HEK293 (cell line): ENCODE data around the gene TMEM51.
A peak's percentile ranks its signal among the peaks of the same experiment; 100 is the strongest.

ENCODE experiments used
- CTCF ChIA-PET: fragments of 350-600 bp; formaldehyde crosslinking; extraction: SDS; loops from one replicate; lab custom pipeline; 2021; ENCODE audit warnings: antibody characterized with exemption; lab: Yijun Ruan, JAX
- POLR2A ChIA-PET: fragments of 300-600 bp; formaldehyde crosslinking; extraction: SDS; loops from one replicate; lab custom pipeline; 2020; ENCODE audit warnings: antibody characterized with exemption, inconsistent platforms; lab: Yijun Ruan, JAX
- H3K27ac ChIP-seq: fragments of 200-500 bp; sonication (Bioruptor generic); 2 replicates; pipeline ENCODE4 v1.5.1; 2014; ENCODE audit warnings: low read depth, low read length, control low read depth, inconsistent platforms; ENCODE audit errors: extremely low read depth
- H3K36me3 ChIP-seq, 2 experiments: fragments of 200-500 bp in 1 of 2; sonication (Bioruptor generic) in 1 of 2; 1 replicate in 1 of 2; 2 replicates in 1 of 2; pipeline ENCODE4 v1.5.1; 2014 to 2017; ENCODE audit warnings: inconsistent platforms in 2 of 2, low read length in 2 of 2; ENCODE audit not compliant: control insufficient read depth in 2 of 2, insufficient read depth in 1 of 2
- H3K4me1 ChIP-seq: fragments of 200-500 bp; sonication (Bioruptor generic); 2 replicates; pipeline ENCODE4 v1.5.1; 2014; ENCODE audit warnings: mild to moderate bottlenecking, low read length, inconsistent platforms; ENCODE audit not compliant: control insufficient read depth, insufficient read depth
- H3K4me3 ChIP-seq: 2 replicates; pipeline ENCODE4 v1.5.1; 2011; ENCODE audit warnings: low read depth, mild to moderate bottlenecking, control low read depth, low read length, moderate library complexity
- H3K9me3 ChIP-seq: fragments of 200-500 bp; sonication (Bioruptor generic); 2 replicates; pipeline ENCODE4 v1.5.1; 2014; ENCODE audit warnings: low read depth, low read length, inconsistent platforms; ENCODE audit not compliant: control insufficient read depth, insufficient read depth
- BCL11B ChIP-seq: fragments of 450-650 bp; formaldehyde crosslinking; IDR thresholded peaks from 2 replicates; pipeline ENCODE4 v1.5.1; 2016; ENCODE audit warnings: low read depth, missing biosample characterization, missing genetic modification characterization
- GFI1B ChIP-seq: fragments of 450-650 bp; formaldehyde crosslinking; IDR thresholded peaks from 2 replicates; pipeline ENCODE4 v1.5.1; 2016; ENCODE audit warnings: missing biosample characterization, missing genetic modification characterization
- GLIS1 ChIP-seq: fragments of 450-650 bp; formaldehyde crosslinking; IDR thresholded peaks from 2 replicates; pipeline ENCODE4 v1.5.1; 2016; ENCODE audit warnings: missing biosample characterization, missing genetic modification characterization
- HOXC10 ChIP-seq: sonication (generic); formaldehyde crosslinking; IDR thresholded peaks from 2 replicates; pipeline ENCODE4 v1.8.1; 2023; ENCODE audit warnings: mild to moderate bottlenecking, missing genetic modification reagents
- KLF7 ChIP-seq: fragments of 450-650 bp; formaldehyde crosslinking; IDR thresholded peaks from 2 replicates; pipeline ENCODE4 v1.5.1; 2016; ENCODE audit warnings: missing biosample characterization, missing genetic modification characterization, borderline replicate concordance
- KLF9 ChIP-seq: fragments of 450-650 bp; formaldehyde crosslinking; IDR thresholded peaks from 2 replicates; pipeline ENCODE4 v1.5.1; 2016; ENCODE audit warnings: missing biosample characterization, missing genetic modification characterization, low read depth
- PRDM6 ChIP-seq: fragments of 450-650 bp; formaldehyde crosslinking; IDR thresholded peaks from 2 replicates; pipeline ENCODE4 v1.5.1; 2017; ENCODE audit warnings: missing biosample characterization, missing genetic modification characterization
- SCRT2 ChIP-seq: fragments of 450-650 bp; formaldehyde crosslinking; IDR thresholded peaks from 2 replicates; pipeline ENCODE4 v1.5.1; 2016; ENCODE audit warnings: missing biosample characterization, missing genetic modification characterization
- ZBTB21 ChIP-seq: fragments of 450-650 bp; formaldehyde crosslinking; IDR thresholded peaks from 2 replicates; pipeline ENCODE4 v1.5.1; 2017; ENCODE audit warnings: missing biosample characterization, missing genetic modification characterization
- ZBTB44 ChIP-seq: fragments of 450-650 bp; IDR thresholded peaks from 2 replicates; pipeline ENCODE4 v1.5.1; 2018; ENCODE audit warnings: missing biosample characterization, mild to moderate bottlenecking, missing genetic modification characterization
- ZNF148 ChIP-seq: fragments of 450-650 bp; formaldehyde crosslinking; IDR thresholded peaks from 2 replicates; pipeline ENCODE4 v1.5.0; 2017; ENCODE audit warnings: missing biosample characterization, missing genetic modification characterization, borderline replicate concordance
- ZNF202 ChIP-seq: fragments of 450-650 bp; formaldehyde crosslinking; IDR thresholded peaks from 2 replicates; pipeline ENCODE4 v1.5.1; 2016; ENCODE audit warnings: missing biosample characterization, missing genetic modification characterization, borderline replicate concordance
- ZNF211 ChIP-seq: fragments of 450-650 bp; formaldehyde crosslinking; IDR thresholded peaks from 2 replicates; pipeline ENCODE4 v1.5.1; 2016; ENCODE audit warnings: low read depth, missing biosample characterization, missing genetic modification characterization
- ZNF266 ChIP-seq: fragments of 450-650 bp; formaldehyde crosslinking; IDR thresholded peaks from 2 replicates; pipeline ENCODE4 v1.5.1; 2016; ENCODE audit warnings: missing biosample characterization, missing genetic modification characterization, low read depth
- ZNF398 ChIP-seq: fragments of 450-650 bp; formaldehyde crosslinking; IDR thresholded peaks from 2 replicates; pipeline ENCODE4 v1.5.1; 2017; ENCODE audit warnings: missing biosample characterization, missing genetic modification characterization
- ZNF529 ChIP-seq: fragments of 450-650 bp; formaldehyde crosslinking; IDR thresholded peaks from 2 replicates; pipeline ENCODE4 v1.5.1; 2017; ENCODE audit warnings: missing genetic modification characterization, missing biosample characterization; ENCODE audit not compliant: insufficient replicate concordance
- ZNF561 ChIP-seq: fragments of 450-650 bp; IDR thresholded peaks from 2 replicates; pipeline ENCODE4 v1.5.1; 2018; ENCODE audit warnings: missing biosample characterization, missing genetic modification characterization, borderline replicate concordance
- ZNF585B ChIP-seq: fragments of 450-650 bp; formaldehyde crosslinking; IDR thresholded peaks from 2 replicates; pipeline ENCODE4 v1.5.1; 2016; ENCODE audit warnings: missing biosample characterization, missing genetic modification characterization
- ZNF600 ChIP-seq: fragments of 450-650 bp; formaldehyde crosslinking; IDR thresholded peaks from 2 replicates; pipeline ENCODE4 v1.5.1; 2016; ENCODE audit warnings: missing biosample characterization, missing genetic modification characterization
- ZNF785 ChIP-seq: fragments of 450-650 bp; formaldehyde crosslinking; IDR thresholded peaks from 2 replicates; pipeline ENCODE4 v1.5.1; 2016; ENCODE audit warnings: missing biosample characterization, missing genetic modification characterization

Gene TMEM51

GRCh38 chr1:15189692-15190370, 36.3 kb downstream of the TMEM51 start:
- peaks cover 7% of the 10 kb centered on the region; the same call in 1 of the 2 replicates for H3K4me1 ChIP-seq
- H3K36me3 ChIP-seq = no peaks in the 10 kb centered on the region
- CTCF ChIA-PET = no interaction called here

GRCh38 chr1:15191267-15191666, 37.7 kb downstream of the TMEM51 start:
- Histone ChIP-seq H3K27ac (no peak overlapping the region), H3K4me1 (peaks cover 7% of the 10 kb centered on the region; the same call in 1 of the 2 replicates), H3K9me3 (no peaks in the 10 kb centered on the region), H3K36me3 (no peaks in the 10 kb centered on the region), H3K4me3 (no peak overlapping the region)
- TF ChIP-seq SCRT2 (0 out of 2 replicates have a peak, but pooled peaks have one; percentile 16), KLF7 (no peak)
- CTCF ChIA-PET = interaction anchor here (1.3 kb wide), 1 partner anchor 39 kb away, joined by 6 read pairs; no protein-coding TSS in a partner anchor
- POLR2A ChIA-PET = no interaction called here

More at GRCh38 chr1:15189692-15190370, 36.3 kb downstream of the TMEM51 start:
- H3K9me3 ChIP-seq = no peaks in the 10 kb centered on the region
- no peak overlapping the region for H3K4me3 ChIP-seq
- no peak for TF ChIP-seq KLF9 (tag by site-specific recombination)
- no peak for TF ChIP-seq GFI1B (tag by site-specific recombination)
- no peak for TF ChIP-seq PRDM6 (tag by site-specific recombination)
- no peak for TF ChIP-seq ZNF398 (tag by site-specific recombination)
- TF ChIP-seq HOXC10 (CRISPR knock-in tag) = no peak
- no peak for TF ChIP-seq ZBTB44 (tag by site-specific recombination)
- POLR2A ChIA-PET = interaction anchor here (0.6 kb wide), 1 partner anchor 400 kb away, joined by 4 read pairs; no protein-coding TSS in a partner anchor
- H3K27ac ChIP-seq = no peak overlapping the region

GRCh38 chr1:15191770-15192169, 38.2 kb downstream of the TMEM51 start:
- peaks cover 7% of the 10 kb centered on the region; the same call in 1 of the 2 replicates for H3K4me1 ChIP-seq
- no peaks in the 10 kb centered on the region for H3K9me3 ChIP-seq
- CTCF ChIA-PET = interaction anchor here (1.3 kb wide), 1 partner anchor 39 kb away, joined by 6 read pairs; no protein-coding TSS in a partner anchor
- POLR2A ChIA-PET = no interaction called here
- no peak overlapping the region for H3K4me3 ChIP-seq
- no peak overlapping the region for H3K27ac ChIP-seq
- no peaks in the 10 kb centered on the region for H3K36me3 ChIP-seq
- TF ChIP-seq ZNF600 = no peak
- no peak for TF ChIP-seq ZNF398 (tag by site-specific recombination)
- TF ChIP-seq ZNF148 (tag by site-specific recombination) = no peak
- TF ChIP-seq ZNF785 (tag by site-specific recombination) = no peak
- no peak for TF ChIP-seq ZNF202 (tag by site-specific recombination)
- TF ChIP-seq GLIS1 (tag by site-specific recombination) = no peak
- no peak for TF ChIP-seq ZBTB21 (tag by site-specific recombination)
- TF ChIP-seq KLF9 (tag by site-specific recombination) = no peak
- TF ChIP-seq ZNF266 (tag by site-specific recombination) = no peak
- no peak for TF ChIP-seq HOXC10 (CRISPR knock-in tag)
- no peak for TF ChIP-seq ZNF585B
- TF ChIP-seq BCL11B (tag by site-specific recombination) = no peak
- no peak for TF ChIP-seq ZNF561 (tag by site-specific recombination)
- no peak for TF ChIP-seq ZNF529 (tag by site-specific recombination)
- no peak for TF ChIP-seq ZNF211
